ENCODE data around the gene HOXA10. TPM values are rescaled to one million over a fixed set of nuclear protein-coding genes. Genes with fewer than 3 reads are reported as not detected.
A peak's percentile ranks its signal among the peaks of the same experiment; 100 is the strongest.

HOXA10 gene
- total RNA-seq, 1 donor from 2014 or later, result 4.9 TPM

- H3K36me3 Mint-ChIP-seq, result no peaks in the 10 kb centered on the region
- no peak overlapping the region for H3K27ac Mint-ChIP-seq
- peaks cover 19% of the 10 kb centered on the region for H3K4me1 Mint-ChIP-seq (ENCODE audit: unreplicated experiment)
- H3K27me3 Mint-ChIP-seq, result peaks cover 81% of the 10 kb centered on the region
- H3K4me3 Mint-ChIP-seq, result peak overlapping the region; percentile 77
- H3K9me3 Mint-ChIP-seq, result no peaks in the 10 kb centered on the region
- DNase-seq (ENCODE audit: extremely low spot score, unreplicated experiment), result no peak
- TF ChIP-seq, protein P1, sequence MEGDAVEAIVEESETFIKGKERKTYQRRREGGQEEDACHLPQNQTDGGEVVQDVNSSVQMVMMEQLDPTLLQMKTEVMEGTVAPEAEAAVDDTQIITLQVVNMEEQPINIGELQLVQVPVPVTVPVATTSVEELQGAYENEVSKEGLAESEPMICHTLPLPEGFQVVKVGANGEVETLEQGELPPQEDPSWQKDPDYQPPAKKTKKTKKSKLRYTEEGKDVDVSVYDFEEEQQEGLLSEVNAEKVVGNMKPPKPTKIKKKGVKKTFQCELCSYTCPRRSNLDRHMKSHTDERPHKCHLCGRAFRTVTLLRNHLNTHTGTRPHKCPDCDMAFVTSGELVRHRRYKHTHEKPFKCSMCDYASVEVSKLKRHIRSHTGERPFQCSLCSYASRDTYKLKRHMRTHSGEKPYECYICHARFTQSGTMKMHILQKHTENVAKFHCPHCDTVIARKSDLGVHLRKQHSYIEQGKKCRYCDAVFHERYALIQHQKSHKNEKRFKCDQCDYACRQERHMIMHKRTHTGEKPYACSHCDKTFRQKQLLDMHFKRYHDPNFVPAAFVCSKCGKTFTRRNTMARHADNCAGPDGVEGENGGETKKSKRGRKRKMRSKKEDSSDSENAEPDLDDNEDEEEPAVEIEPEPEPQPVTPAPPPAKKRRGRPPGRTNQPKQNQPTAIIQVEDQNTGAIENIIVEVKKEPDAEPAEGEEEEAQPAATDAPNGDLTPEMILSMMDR (conservative IDR thresholded peaks at IDR 0.05), result no peak
These were observed 4.3 kb downstream of the HOXA10 start for GRCh38 chr7:27169658-27170425.

DNA sequence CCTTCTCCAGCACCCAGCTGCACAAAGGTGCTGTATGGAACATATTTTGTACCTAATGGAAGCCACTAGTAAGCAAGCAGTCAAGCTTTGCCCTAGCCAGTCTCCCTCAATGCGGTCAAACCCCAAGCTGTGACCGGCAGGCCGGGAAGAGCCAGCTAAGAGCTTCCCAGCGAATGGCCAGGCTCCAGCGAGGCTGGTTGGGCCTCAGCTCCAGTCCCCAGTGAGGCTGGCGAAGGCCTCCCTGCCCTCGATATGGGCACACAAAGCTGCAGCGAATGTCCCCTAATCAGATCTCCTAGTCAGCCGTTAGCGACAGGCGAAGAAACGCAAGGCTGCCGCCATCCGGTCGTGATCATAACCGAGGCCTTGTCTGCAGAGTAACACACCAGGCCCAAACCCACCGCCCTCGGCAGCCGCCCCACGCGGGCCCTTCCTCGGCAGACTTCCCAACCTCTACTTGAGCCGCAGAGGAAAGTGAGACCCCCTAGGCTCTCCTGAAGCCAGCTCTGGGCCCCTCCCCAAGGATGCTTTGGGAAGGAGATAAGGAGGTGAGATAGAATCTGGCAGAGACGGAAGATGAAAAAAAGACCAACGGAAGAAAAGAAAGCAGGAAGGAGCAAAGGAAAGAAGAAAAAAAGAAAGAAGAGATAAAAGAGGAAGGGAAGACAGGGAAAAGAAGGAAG, 5.7 kb downstream of the HOXA10 start:
- Mint-ChIP-seq H3K9me3 (no peaks in the 10 kb centered on the region), H3K27me3 (peaks cover 87% of the 10 kb centered on the region), H3K27ac (peak overlapping the region; percentile 32), H3K36me3 (no peaks in the 10 kb centered on the region), H3K4me3 (peak overlapping the region; percentile 69), H3K4me1 (ENCODE audit: unreplicated experiment) (peaks cover 25% of the 10 kb centered on the region)
- DNase-seq (ENCODE audit: extremely low spot score, unreplicated experiment), result no peak
- TF ChIP-seq, protein P1 (conservative IDR thresholded peaks at IDR 0.05), result no peak

- DNase-seq (ENCODE audit: extremely low spot score, unreplicated experiment), result no peak
- TF ChIP-seq, protein P1 (conservative IDR thresholded peaks at IDR 0.05), result no peak
- H3K36me3 Mint-ChIP-seq, result no peaks in the 10 kb centered on the region
- peak overlapping the region; percentile 32 for H3K27ac Mint-ChIP-seq
- no peaks in the 10 kb centered on the region for H3K9me3 Mint-ChIP-seq
- peaks cover 25% of the 10 kb centered on the region for H3K4me1 Mint-ChIP-seq (ENCODE audit: unreplicated experiment)
- peaks cover 89% of the 10 kb centered on the region for H3K27me3 Mint-ChIP-seq
- H3K4me3 Mint-ChIP-seq, result peak overlapping the region; percentile 69
These were observed 6.2 kb downstream of the HOXA10 start for GRCh38 chr7:27167916-27168264.

DNA sequence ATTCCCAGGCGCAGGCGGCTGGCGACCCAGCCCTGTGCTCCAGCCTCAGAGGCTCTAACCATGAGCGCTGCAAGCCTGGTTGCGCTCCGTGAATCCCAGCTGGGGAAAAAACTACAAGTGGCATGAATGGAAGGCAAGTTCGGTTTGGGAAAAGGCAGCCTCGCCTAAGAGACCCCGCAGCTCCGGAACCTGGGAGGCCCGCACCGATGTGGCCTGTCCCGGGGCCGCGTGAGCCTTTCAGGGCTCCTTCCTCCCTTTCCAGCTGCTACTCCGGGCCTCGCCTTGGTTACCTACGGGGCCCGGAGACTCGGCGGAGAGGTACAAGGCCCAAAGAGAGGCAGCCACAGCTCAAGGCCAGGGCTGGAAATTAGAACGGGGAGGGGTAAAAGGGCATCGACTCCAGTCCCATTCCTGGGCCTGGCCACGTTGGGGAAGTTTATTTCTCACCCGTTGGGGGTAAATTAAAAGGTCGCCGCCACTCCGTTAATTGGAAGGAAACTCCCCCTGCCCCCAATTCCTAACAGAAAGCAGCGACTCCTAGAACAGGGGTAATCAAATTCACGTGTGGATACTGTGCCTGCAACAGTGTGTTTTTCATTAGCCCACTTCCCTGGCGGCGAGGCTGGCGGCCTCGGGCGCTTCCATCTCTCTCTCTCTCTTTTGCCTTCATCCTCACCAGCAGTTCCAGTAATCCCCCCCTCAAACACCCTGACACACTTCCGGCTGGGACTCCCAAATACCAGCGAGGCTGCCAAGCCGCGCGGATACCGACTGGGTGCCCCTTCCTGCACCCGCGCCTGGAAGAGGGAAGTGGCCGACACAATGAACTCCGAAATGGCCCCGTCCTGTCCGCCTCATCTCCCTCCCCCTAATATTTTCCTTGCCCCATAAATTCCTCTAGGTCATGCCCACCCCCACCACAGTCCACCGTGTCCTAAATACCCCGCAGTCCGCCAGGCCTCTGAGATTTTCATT, 7.3 kb downstream of the HOXA10 start:
- no peaks in the 10 kb centered on the region for H3K36me3 Mint-ChIP-seq
- TF ChIP-seq, protein P1 (conservative IDR thresholded peaks at IDR 0.05), result no peak
- H3K9me3 Mint-ChIP-seq, result no peaks in the 10 kb centered on the region
- H3K4me1 Mint-ChIP-seq (ENCODE audit: unreplicated experiment), result peaks cover 19% of the 10 kb centered on the region
- peaks cover 91% of the 10 kb centered on the region for H3K27me3 Mint-ChIP-seq
- H3K27ac Mint-ChIP-seq, result no peak overlapping the region
- no peak for DNase-seq (ENCODE audit: extremely low spot score, unreplicated experiment)
- H3K4me3 Mint-ChIP-seq, result peak overlapping the region; percentile 74

GRCh38 chr7:27165996-27166530, 8.1 kb downstream of the HOXA10 start:
- no peaks in the 10 kb centered on the region for H3K9me3 Mint-ChIP-seq
- H3K4me3 Mint-ChIP-seq, result peak overlapping the region; percentile 76
- H3K27ac Mint-ChIP-seq, result no peak overlapping the region
- H3K27me3 Mint-ChIP-seq, result peaks cover 88% of the 10 kb centered on the region
- TF ChIP-seq, protein P1 (conservative IDR thresholded peaks at IDR 0.05), result no peak
- H3K4me1 Mint-ChIP-seq (ENCODE audit: unreplicated experiment), result peaks cover 15% of the 10 kb centered on the region
- no peaks in the 10 kb centered on the region for H3K36me3 Mint-ChIP-seq
- DNase-seq (ENCODE audit: extremely low spot score, unreplicated experiment), result no peak

Data from type B pancreatic cell (in vitro differentiated cells).